ENCODE results near the gene KLHL41. TPM values are rescaled to one million over a fixed set of nuclear protein-coding genes. Genes with fewer than 3 reads are reported as not detected.
"Not testable (repeated sequence)": the region's sequence is repeated elsewhere in the genome, so short reads cannot be mapped to it uniquely, and the experiment has no call there.

KLHL41 gene
- total RNA-seq, 2 donors from 2014 or later, result 1.3 TPM

DNA sequence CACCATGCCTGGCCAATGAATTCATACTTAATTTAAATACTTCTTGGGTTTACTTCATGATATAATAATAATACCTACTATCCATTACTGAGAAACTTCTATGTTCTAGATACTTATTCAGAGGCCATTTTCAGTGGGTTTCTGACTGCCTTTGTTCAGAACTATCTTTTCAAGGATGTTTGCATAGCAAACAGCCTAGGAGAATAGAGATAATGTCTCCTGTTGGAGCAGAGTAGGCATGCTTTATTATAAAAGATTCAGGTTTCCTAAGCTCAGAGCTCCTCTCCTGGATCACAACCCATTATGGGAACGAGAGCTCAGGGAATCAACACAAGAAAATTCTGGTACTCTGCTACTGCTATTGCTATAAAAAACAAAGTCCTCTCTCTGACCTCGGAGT, 53.0 kb downstream of the KLHL41 start:
- no peak for ATAC-seq
- intact Hi-C loops (cut with DNase I), result no loop called here
- Histone ChIP-seq H3K36me3 (replicated peaks in 1 of 2; ENCODE audit: insufficient read depth in 1 of 2, low read depth in 2 of 2) (no peaks in the 10 kb centered on the region), H3K4me1 (no peaks in the 10 kb centered on the region), H3K27ac (no peak overlapping the region), H3K27me3 (no peaks in the 10 kb centered on the region), H3K9me3 (no peaks in the 10 kb centered on the region), H3K4me3 (no peak overlapping the region)
- no peak for DNase-seq
- WGBS, 2 donors, result 59 to 72% methylated on average over 2 of the region's 2 CpGs
- TF ChIP-seq CTCF (IDR thresholded peaks at IDR 0.05), result no peak
- no peak for TF ChIP-seq POLR2A (IDR thresholded peaks at IDR 0.05)

DNA sequence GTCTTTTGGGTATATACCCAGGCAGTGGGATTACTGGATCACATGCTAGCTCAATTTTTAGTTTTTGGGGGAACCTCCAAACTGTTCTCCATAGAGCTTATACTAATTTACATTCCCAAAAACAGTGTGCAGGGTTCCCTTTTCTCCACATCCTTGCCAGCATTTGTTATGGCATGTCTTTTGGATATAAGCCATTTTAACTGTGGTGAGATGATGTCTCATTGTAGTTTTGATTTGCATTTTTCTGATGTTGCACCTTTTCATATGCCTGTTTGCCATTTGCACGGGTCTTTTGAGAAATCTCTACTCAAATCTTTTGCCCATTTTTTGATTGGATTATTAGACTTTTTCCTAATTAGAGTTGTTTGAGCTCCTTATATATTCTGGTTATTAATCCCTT, 56.2 kb downstream of the KLHL41 start:
- no peak for TF ChIP-seq CTCF (IDR thresholded peaks at IDR 0.05)
- TF ChIP-seq POLR2A (IDR thresholded peaks at IDR 0.05), result no peak
- Histone ChIP-seq H3K9me3 (no peaks in the 10 kb centered on the region), H3K27ac (no peak overlapping the region), H3K36me3 (replicated peaks in 1 of 2; ENCODE audit: insufficient read depth in 1 of 2, low read depth in 2 of 2) (no peaks in the 10 kb centered on the region), H3K27me3 (no peaks in the 10 kb centered on the region), H3K4me1 (no peaks in the 10 kb centered on the region), H3K4me3 (no peak overlapping the region)
- intact Hi-C loops (cut with DNase I), result no loop called here
- 91 to 100% methylated on average over 1 of the region's 1 CpG for WGBS, 2 donors
- DNase-seq, result no peak
- no peak for ATAC-seq

GRCh38 chr2:169569948-169570347, 60.4 kb downstream of the KLHL41 start:
- no peaks in the 10 kb centered on the region for H3K27me3 ChIP-seq

GRCh38 chr2:169570752-169571151, 61.2 kb downstream of the KLHL41 start:
- ATAC-seq; H3K9me3 ChIP-seq; intact Hi-C loops (cut with DNase I); H3K36me3 ChIP-seq (replicated peaks in 1 of 2; ENCODE audit: insufficient read depth in 1 of 2, low read depth in 2 of 2); DNase-seq; H3K4me3 ChIP-seq; H3K27ac ChIP-seq; H3K27me3 ChIP-seq: not testable (repeated sequence)
- H3K4me1 ChIP-seq, result peaks cover 11% of the 10 kb centered on the region
- WGBS, 2 donors, result 93 to 96% methylated on average over 4 of the region's 4 CpGs

More at GRCh38 chr2:169569948-169570347, 60.4 kb downstream of the KLHL41 start:
- H3K4me3 ChIP-seq, result no peak overlapping the region
- intact Hi-C loops (cut with DNase I), result no loop called here
- TF ChIP-seq CTCF (IDR thresholded peaks at IDR 0.05) (no peak), POLR2A (IDR thresholded peaks at IDR 0.05) (no peak)
- H3K9me3 ChIP-seq, result no peaks in the 10 kb centered on the region
- no peak overlapping the region for H3K27ac ChIP-seq
- H3K36me3 ChIP-seq (replicated peaks in 1 of 2; ENCODE audit: insufficient read depth in 1 of 2, low read depth in 2 of 2), result no peaks in the 10 kb centered on the region
- 85 to 91% methylated on average over 2 of the region's 2 CpGs for WGBS, 2 donors
- ATAC-seq, result no peak
- no peak for DNase-seq
- H3K4me1 ChIP-seq, result peaks cover 11% of the 10 kb centered on the region

- WGBS, 2 donors, result 71 to 72% methylated on average over 3 of the region's 3 CpGs
- intact Hi-C loops (cut with DNase I), result no loop called here
- Histone ChIP-seq H3K4me1 (peaks cover 11% of the 10 kb centered on the region), H3K9me3 (no peaks in the 10 kb centered on the region), H3K36me3 (replicated peaks in 1 of 2; ENCODE audit: insufficient read depth in 1 of 2, low read depth in 2 of 2) (no peaks in the 10 kb centered on the region), H3K4me3 (no peak overlapping the region), H3K27ac (no peak overlapping the region), H3K27me3 (no peaks in the 10 kb centered on the region)
- no peak for TF ChIP-seq CTCF (IDR thresholded peaks at IDR 0.05)
- no peak for TF ChIP-seq POLR2A (IDR thresholded peaks at IDR 0.05)
- ATAC-seq (no peak), DNase-seq (no peak)
Observed at GRCh38 chr2:169571571-169571970, 62.1 kb downstream of the KLHL41 start.

Data from body of pancreas (tissue), 4 donors.